NB4 (cell line): ENCODE data around the gene TCTN3.

ENCODE experiments used
- DNase-seq: peaks from one replicate; pipeline ENCODE4 v3.0.0; 2010; ENCODE audit warnings: low read depth
- H3K4me3 ChIP-seq: one replicate; pipeline ENCODE4 v1.5.1; 2011; ENCODE audit warnings: mild to moderate bottlenecking, low read depth, low read length, moderate library complexity
- MYC ChIP-seq: IDR thresholded peaks from 2 replicates; pipeline ENCODE4 v1.6.1; 2011; ENCODE audit warnings: low read depth, low read length
- POLR2A ChIP-seq: IDR thresholded peaks from 2 replicates; pipeline ENCODE4 v1.6.1; 2011; ENCODE audit warnings: mild to moderate bottlenecking; ENCODE audit not compliant: insufficient read length; ENCODE audit errors: extremely low read depth
- TF ChIP-seq, protein P1 (sequence below): IDR thresholded peaks from 2 replicates; pipeline ENCODE4 v1.6.1; 2011; ENCODE audit warnings: low read depth, low read length
- TF ChIP-seq, protein P2 (sequence below): IDR thresholded peaks from one replicate; pipeline ENCODE4 v1.5.1; 2012; ENCODE audit warnings: low read depth, low read length

The TCTN3 gene

DNA sequence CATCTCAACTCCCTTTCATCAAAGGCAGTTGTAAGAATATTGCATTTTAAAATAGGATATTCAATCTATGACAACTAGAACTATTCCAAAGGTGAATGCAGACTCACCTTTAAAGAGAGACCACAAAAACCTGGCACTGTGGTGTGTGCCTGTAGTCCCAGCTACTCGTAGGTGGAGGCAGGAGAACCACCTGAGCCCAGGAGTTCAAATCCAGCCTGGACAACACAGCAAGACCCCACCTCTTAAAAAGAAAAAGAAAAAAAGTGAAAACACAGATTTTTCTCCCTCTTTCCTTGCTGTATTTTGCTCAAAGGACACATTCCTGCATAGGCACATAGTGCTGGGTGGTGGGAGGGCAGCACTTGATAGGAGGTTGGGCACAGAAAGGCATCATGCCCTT lies 36.5 kb downstream of the TCTN3 start:
- peak overlapping the region; percentile 80 for H3K4me3 ChIP-seq
- TF ChIP-seq MYC (no peak), POLR2A (no peak)
- TF ChIP-seq, protein P1, sequence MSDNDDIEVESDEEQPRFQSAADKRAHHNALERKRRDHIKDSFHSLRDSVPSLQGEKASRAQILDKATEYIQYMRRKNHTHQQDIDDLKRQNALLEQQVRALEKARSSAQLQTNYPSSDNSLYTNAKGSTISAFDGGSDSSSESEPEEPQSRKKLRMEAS = no peak
- TF ChIP-seq, protein P2, sequence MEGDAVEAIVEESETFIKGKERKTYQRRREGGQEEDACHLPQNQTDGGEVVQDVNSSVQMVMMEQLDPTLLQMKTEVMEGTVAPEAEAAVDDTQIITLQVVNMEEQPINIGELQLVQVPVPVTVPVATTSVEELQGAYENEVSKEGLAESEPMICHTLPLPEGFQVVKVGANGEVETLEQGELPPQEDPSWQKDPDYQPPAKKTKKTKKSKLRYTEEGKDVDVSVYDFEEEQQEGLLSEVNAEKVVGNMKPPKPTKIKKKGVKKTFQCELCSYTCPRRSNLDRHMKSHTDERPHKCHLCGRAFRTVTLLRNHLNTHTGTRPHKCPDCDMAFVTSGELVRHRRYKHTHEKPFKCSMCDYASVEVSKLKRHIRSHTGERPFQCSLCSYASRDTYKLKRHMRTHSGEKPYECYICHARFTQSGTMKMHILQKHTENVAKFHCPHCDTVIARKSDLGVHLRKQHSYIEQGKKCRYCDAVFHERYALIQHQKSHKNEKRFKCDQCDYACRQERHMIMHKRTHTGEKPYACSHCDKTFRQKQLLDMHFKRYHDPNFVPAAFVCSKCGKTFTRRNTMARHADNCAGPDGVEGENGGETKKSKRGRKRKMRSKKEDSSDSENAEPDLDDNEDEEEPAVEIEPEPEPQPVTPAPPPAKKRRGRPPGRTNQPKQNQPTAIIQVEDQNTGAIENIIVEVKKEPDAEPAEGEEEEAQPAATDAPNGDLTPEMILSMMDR = no peak
- DNase-seq = no peak

DNA sequence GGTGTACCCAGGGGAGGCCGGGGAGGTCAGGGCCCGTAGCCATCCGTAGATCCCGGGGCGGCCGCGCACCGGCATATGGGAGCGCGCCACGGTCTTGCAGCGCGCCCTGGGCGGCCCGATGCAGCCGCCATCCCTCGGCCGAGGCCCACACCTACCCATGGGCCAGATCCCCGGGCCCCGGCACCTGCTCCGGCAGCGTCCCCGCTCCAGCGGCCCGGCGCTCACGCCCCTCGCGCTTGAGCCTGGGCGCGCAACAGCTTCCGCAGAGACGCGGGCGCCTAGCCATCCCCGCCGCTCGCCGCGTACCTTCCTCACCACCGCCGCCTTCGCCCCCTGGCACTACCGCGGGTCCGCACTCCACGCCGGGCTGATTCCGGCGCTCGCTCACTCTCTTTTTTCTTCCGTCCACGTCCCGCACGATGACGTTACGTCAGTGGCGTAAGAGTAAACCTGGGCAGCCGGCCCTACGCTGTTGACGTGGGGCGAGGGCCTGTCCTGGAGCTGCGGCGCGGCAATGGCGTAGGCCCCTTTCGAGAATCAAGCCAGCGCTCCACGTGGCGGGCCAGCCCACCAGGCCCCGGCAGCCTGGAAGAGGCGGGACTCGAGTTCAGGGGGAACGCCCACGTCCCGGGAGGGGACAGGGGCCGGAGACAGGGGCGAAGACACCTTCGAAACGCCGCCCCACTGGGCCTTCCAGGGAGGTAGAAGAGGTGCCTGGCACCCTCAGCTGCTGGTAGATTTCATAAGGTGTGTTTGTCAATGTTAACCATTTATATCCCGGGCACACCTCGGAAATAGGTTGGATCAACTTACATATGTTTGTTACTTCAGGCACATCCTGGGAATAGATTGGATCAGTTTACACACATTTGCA lies 37.2 kb downstream of the TCTN3 start, which contains the start of gene ALDH18A1:
TSS of gene ALDH18A1 (minus strand) at position 421 of the 874 bp plus-strand sequence. CDS start 3,334 bp downstream, outside the sequence.
- TF ChIP-seq POLR2A = peak; percentile 53
- TF ChIP-seq, protein P2 = no peak
- TF ChIP-seq, protein P1 = peak; percentile 96
- peak; percentile 97 for TF ChIP-seq MYC
- peak; percentile 93 for DNase-seq
- peak within 1 kb of the TSS; percentile 80 for H3K4me3 ChIP-seq

DNA sequence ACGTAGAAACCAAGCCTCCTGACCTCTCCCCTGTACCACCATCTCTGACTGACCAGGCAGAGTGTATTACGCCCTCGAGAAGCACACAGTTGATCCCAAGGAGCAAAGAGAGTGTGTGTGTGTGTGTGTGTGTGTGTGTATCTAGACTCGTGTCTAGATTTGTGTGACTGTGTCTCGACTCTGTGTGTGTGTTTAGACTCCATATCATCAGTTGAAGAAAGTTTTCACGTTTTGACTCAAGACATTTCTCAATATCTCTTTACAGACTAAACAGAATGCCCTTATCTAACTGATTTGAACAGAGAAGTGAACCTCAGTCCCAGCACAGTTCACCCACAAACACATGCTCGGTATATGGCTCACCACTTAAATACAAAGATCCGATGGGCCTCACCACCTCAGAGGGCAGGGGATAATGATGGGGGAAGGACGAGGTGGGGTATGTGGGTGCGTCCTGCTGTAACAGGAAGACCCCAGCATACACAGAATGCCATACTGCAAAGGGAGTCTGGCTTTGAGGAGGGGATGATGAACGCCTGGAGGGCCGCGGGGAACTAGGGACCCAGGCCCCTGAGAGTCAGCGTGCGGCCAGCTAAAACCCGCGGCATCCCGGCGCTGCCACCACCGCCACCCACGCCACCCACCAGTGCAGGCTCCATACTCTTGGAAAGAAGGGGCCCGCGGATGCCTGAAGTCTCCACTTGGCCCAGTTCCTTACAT lies 38.0 kb downstream of the TCTN3 start:
- TF ChIP-seq, protein P2 = no peak
- TF ChIP-seq POLR2A (no peak), MYC (no peak)
- TF ChIP-seq, protein P1 = no peak
- peak; percentile 57 for DNase-seq
- peak overlapping the region; percentile 80 for H3K4me3 ChIP-seq

DNA sequence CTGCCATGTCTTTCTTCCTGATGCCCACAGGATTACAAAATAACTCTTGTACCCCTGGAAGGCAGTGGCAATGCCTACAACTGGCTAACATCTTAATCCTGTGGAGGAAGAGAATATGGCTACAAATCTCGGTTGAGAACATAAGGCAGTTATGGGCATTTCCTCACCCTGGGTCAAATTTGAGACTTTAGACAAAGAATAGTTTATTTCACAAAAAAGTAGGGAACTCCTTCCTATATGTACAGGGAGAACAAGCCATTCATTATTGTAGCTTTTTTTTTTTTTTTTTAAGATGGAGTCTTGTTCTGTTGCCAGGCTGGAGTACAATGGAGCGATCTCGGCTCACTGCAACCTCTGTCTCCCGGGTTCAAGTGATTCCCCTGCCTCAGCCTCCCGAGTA lies 39.8 kb downstream of the TCTN3 start:
- no peak overlapping the region for H3K4me3 ChIP-seq
- TF ChIP-seq POLR2A = no peak
- TF ChIP-seq, protein P1 = no peak
- TF ChIP-seq MYC = no peak
- TF ChIP-seq, protein P2 = no peak
- no peak for DNase-seq

DNA sequence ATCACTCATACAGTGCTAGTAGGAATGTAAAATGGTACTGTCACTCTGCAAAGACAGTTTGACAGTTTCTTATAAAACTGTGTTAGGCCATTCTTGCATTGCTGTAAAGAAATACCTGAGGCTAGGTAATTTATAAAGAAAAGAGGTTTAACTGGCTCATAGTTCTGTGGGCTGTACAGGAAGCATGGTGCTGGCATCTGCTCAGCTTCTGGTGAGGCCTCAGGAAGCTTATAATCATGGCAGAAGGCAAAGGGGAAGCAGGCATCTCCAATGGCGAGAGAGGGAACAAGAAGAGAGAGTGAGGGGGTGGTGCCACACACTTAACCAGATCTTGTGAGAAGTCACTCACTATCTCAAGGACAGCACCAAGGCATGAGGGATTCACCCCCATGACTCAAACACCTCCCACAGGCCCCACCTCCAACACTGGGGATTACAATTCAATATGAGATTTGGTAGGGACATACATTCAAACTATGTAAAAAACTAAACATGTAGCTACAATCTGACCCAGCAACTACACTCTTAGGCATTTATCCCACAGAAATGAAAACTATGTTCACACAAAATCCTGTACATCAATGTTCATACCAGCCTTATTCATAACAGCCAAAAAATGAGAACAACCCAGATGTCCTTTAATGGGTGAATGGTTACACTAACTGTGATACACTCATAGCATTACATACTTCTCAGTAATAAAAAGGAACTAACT lies 42.2 kb downstream of the TCTN3 start:
- TF ChIP-seq MYC (no peak), POLR2A (no peak)
- TF ChIP-seq, protein P1 = no peak
- TF ChIP-seq, protein P2 = no peak
- peak; percentile 16 for DNase-seq

More for the DNA sequence above, 42.2 kb downstream of the TCTN3 start:
- H3K4me3 ChIP-seq = no peak overlapping the region
